22Rv1 (cell line): ENCODE measurements around the gene RAB11FIP3.
A peak's percentile ranks its signal among the peaks of the same experiment; 100 is the strongest.

Source experiments
- H3K27ac ChIP-seq: fragments of 450-650 bp; 2 replicates; pipeline ENCODE4 v1.5.1; 2017
- CTCF ChIP-seq: fragments of 450-650 bp; IDR thresholded peaks from 2 replicates; pipeline ENCODE4 v1.5.1; 2017; ENCODE audit warnings: mild to moderate bottlenecking
- ZFX ChIP-seq: fragments of 450-650 bp; IDR thresholded peaks from 2 replicates; pipeline ENCODE4 v1.6.1; 2017; ENCODE audit warnings: antibody characterized with exemption, borderline replicate concordance

Gene RAB11FIP3

GRCh38 chr16:379183-379960 is 46.1 kb upstream of the RAB11FIP3 start:
- peak overlapping the region; percentile 96 for H3K27ac ChIP-seq
- no peak for TF ChIP-seq ZFX
- TF ChIP-seq CTCF: no peak

GRCh38 chr16:379961-380761 is 45.3 kb upstream of the RAB11FIP3 start:
- TF ChIP-seq CTCF: no peak
- TF ChIP-seq ZFX: no peak

GRCh38 chr16:380762-381011 is 44.8 kb upstream of the RAB11FIP3 start:
- TF ChIP-seq CTCF (no peak), ZFX (no peak)
- H3K27ac ChIP-seq: peak overlapping the region; percentile 96

More at GRCh38 chr16:379961-380761, 45.3 kb upstream of the RAB11FIP3 start:
- peak overlapping the region; percentile 96 for H3K27ac ChIP-seq

- H3K27ac ChIP-seq: peak overlapping the region; percentile 96
- TF ChIP-seq CTCF: no peak
- no peak for TF ChIP-seq ZFX
Observed at GRCh38 chr16:381012-381788, 44.2 kb upstream of the RAB11FIP3 start.

GRCh38 chr16:381789-382717 is 43.4 kb upstream of the RAB11FIP3 start, which contains the start of gene PGAP6:
Gene PGAP6 (minus strand): TSS chr16:381978. CDS start chr16:381821, 157 bp downstream.
- TF ChIP-seq ZFX: no peak
- TF ChIP-seq CTCF: no peak
- H3K27ac ChIP-seq: peak within 1 kb of the TSS; percentile 96

GRCh38 chr16:383326-384051 is 42.0 kb upstream of the RAB11FIP3 start:
- peak overlapping the region; percentile 96 for H3K27ac ChIP-seq
- no peak for TF ChIP-seq ZFX
- no peak for TF ChIP-seq CTCF
